Kidney tubule cell (primary cell): ENCODE measurements around the gene REN.
A peak's percentile ranks its signal among the peaks of the same experiment; 100 is the strongest.

Source experiments
- DNase-seq: peaks from one replicate; pipeline ENCODE4 v3.0.0-alpha.2; 2018; ENCODE audit warnings: low spot score

REN gene

GRCh38 chr1:204131978-204132377 lies 34.2 kb downstream of the REN start:
- DNase-seq, result no peak

- peak; percentile 90 for DNase-seq
Observed at GRCh38 chr1:204130981-204131892, 34.9 kb downstream of the REN start.

DNA sequence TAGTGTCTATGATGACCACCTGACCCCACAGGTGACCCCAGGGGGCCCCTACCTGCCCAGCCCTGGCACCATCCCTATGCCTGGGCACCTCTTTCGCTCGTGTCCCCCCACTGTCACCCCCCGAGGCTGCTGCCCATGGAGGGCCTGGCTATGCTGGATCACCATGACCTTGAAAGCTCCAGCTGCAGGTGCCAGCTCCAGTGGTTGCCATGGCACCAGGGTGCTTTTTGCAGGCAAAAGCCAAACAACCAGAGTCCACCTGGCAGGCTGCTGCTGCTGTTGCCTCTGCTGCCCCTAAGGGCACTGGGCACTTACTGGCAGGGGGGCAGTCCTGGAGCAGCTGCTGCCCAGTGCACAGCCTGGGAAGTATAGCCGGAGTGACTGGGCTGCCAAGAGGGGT lies 36.0 kb downstream of the REN start:
- peak; percentile 49 for DNase-seq

GRCh38 chr1:204128964-204129896 lies 36.9 kb downstream of the REN start:
- peak; percentile 75 for DNase-seq

- DNase-seq, result no peak
Observed at GRCh38 chr1:204128464-204128963, 37.6 kb downstream of the REN start.

GRCh38 chr1:204127597-204128242 lies 38.4 kb downstream of the REN start:
- peak; percentile 87 for DNase-seq

DNA sequence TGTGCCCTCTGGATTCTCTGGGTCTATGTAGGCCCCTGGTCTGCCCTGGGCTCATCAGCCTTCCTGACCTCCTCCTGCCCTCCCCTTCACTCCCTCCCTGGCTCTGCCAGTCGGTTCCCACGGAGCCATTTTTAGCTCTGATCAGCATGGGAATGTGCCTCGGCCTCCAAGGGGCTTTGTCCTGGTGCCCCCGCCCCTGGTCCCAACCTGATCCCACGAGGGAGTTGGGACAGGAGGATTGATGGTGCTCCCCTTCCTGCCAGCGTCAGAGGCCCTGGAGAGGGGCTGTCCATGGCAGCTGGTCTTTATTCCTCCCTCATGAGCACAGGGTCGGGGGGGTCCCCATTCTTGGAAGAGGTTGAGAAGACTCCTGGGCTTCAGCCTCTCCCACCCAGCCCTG lies 39.2 kb downstream of the REN start:
- no peak for DNase-seq

DNA sequence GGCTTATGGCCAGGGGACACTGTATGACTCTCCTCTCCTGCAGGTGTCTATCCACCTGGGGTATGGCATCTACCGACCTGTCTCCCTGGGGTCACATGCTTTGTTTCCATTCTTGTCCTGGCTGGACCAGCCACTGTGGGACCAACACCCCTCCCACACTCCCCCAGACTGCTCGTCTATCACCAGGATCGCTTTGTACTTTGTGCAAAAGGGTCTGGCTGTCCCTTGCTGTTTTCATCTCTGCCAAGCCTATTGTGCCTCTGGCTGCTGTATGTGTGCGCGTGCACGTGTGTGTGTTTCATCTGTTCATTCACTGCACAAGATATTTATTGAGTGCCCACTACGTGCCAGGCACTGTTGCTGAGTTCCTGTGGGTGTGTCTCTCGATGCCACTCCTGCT lies 39.8 kb downstream of the REN start:
- DNase-seq, result no peak

DNA sequence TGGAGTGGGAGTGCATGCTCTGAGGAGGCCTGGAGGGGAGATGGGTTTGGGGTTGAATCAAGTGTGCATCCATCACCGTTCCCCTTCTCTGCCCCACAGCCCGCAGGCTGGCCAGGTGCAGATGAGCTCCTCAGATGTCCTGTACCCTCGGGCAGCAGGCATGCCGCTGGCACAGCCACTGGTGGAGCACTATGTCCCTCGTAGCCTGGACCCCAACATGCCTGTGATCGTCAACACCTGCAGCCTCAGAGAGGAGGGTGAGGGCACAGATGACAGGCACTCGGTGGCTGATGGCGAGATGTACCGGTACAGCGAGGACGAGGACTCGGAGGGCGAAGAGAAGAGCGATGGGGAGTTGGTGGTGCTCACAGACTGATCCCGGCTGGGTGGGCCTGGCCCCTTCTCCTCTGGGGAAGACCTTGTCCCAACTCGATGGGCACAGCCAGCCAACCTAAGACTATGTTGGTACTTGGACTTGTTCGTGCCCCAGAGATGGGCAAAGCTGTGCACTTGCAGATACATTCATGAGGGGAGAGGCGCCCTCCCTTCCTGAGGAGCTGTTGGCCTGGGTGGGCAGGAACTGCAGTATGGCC lies 40.3 kb downstream of the REN start:
- DNase-seq, result no peak

- no peak for DNase-seq
Observed at GRCh38 chr1:204124639-204125038, 41.5 kb downstream of the REN start.

- peak; percentile 17 for DNase-seq
Observed at GRCh38 chr1:204123376-204123775, 42.8 kb downstream of the REN start.

DNA sequence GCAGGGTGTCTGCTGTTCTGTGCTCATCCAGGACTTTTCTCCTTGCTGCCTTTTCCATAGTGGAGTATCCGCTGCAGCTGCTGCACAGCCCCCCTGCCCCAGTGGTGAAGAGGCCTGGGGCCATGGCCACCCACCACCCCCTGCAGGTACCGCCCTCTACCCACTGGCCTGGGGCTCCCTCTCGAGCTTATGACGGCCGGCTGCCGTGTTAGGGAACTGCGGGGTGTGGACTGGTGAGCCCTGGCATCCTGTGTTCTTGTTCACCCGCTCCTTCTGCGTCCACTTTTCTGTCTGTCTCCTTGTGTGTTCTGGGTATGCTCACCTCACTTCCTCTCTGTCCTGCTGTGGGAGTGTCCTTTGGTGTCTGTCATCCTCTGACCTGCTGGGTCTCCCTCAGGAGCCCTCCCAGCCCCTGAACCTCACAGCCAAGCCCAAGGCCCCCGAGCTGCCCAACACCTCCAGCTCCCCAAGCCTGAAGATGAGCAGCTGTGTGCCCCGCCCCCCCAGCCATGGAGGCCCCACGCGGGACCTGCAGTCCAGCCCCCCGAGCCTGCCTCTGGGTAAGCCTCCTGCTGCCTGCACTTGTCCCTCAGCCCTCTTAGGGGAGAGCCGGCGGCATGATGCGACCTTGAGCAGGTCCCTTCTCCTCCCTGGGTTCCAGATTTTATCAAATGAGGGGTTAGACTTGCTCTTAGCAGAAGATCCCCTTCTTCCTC lies 44.1 kb downstream of the REN start:
- no peak for DNase-seq

GRCh38 chr1:204116539-204116938 lies 49.6 kb downstream of the REN start:
- no peak for DNase-seq

- DNase-seq, result no peak
Observed at GRCh38 chr1:204115116-204115515, 51.0 kb downstream of the REN start.

- peak; percentile 13 for DNase-seq
Observed at GRCh38 chr1:204114606-204115005, 51.5 kb downstream of the REN start.

DNA sequence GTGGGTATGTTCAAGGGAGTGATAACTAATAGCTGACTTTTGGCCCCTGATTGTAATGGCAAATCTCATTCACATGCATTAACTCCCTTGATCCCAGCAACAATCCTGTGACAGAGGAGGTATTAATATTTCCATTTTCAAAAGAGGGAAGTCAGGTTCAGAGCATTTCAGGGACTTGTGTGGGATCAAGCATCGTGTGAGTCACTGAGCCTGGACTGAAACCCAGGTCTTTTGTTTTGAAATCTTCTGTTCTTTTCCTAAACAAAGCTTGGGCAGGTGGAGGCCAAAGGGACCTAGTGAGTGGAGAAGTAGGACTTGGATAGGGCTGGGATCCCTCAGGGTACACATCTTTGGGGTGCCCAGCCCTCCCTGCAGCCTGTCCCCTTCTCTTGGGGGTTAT lies 52.2 kb downstream of the REN start:
- DNase-seq, result no peak

GRCh38 chr1:204112876-204113730 lies 53.0 kb downstream of the REN start:
- no peak for DNase-seq

GRCh38 chr1:204110894-204111633 lies 55.1 kb downstream of the REN start:
- DNase-seq, result no peak
